SK-N-SH treated with all-trans-retinoic acid at 6 μM for 48 hours (cell line): ENCODE results near the gene SORCS1.

Experiments
- ARNTL ChIP-seq: fragments of 450-650 bp; formaldehyde crosslinking; IDR thresholded peaks from 2 replicates; pipeline ENCODE4 v1.5.0; 2020; ENCODE audit warnings: low read depth, mild to moderate bottlenecking, moderate library complexity, borderline replicate concordance
- BACH2 ChIP-seq: fragments of 250-450 bp; sonication (Bioruptor Pico); IDR thresholded peaks from 2 replicates; pipeline ENCODE4 v1.9.0; 2021; ENCODE audit warnings: mild to moderate bottlenecking, borderline replicate concordance
- ESRRG ChIP-seq: fragments of 250-450 bp; sonication (Bioruptor Pico); IDR thresholded peaks from 2 replicates; pipeline ENCODE4 v1.6.1; 2021; ENCODE audit warnings: mild to moderate bottlenecking
- ISL1 ChIP-seq: fragments of 250-450 bp; sonication (Bioruptor Pico); IDR thresholded peaks from 2 replicates; pipeline ENCODE4 v2.1.2; 2022; ENCODE audit warnings: mild to moderate bottlenecking, moderate library complexity
- OSR1 ChIP-seq: fragments of 250-450 bp; sonication (Bioruptor Pico); IDR thresholded peaks from 2 replicates; pipeline ENCODE4 v1.8.0; 2022; ENCODE audit warnings: moderate library complexity, mild to moderate bottlenecking, inconsistent platforms
- PATZ1 ChIP-seq: fragments of 250-450 bp; sonication (Bioruptor Pico); IDR thresholded peaks from 2 replicates; pipeline ENCODE4 v1.8.0; 2020; ENCODE audit warnings: mild to moderate bottlenecking, moderate library complexity, borderline replicate concordance
- TOX ChIP-seq: fragments of 250-450 bp; sonication (Bioruptor Pico); IDR thresholded peaks from 2 replicates; pipeline ENCODE4 v1.8.0; 2021; ENCODE audit warnings: mild to moderate bottlenecking, moderate library complexity, borderline replicate concordance
- TSHZ2 ChIP-seq: fragments of 250-450 bp; sonication (Bioruptor Pico); IDR thresholded peaks from 2 replicates; pipeline ENCODE4 v1.5.0; 2020; ENCODE audit warnings: mild to moderate bottlenecking, moderate library complexity
- ZC3H10 ChIP-seq: fragments of 250-450 bp; sonication (Bioruptor Pico); IDR thresholded peaks from 2 replicates; pipeline ENCODE4 v1.5.1; 2021; ENCODE audit warnings: mild to moderate bottlenecking, moderate library complexity

- TF ChIP-seq PATZ1 (CRISPR knock-in tag), result no peak
- TF ChIP-seq BACH2 (CRISPR knock-in tag), result no peak
- no peak for TF ChIP-seq ESRRG
- no peak for TF ChIP-seq OSR1 (CRISPR knock-in tag)
- TF ChIP-seq ZC3H10 (CRISPR knock-in tag), result no peak
- TF ChIP-seq ISL1 (CRISPR knock-in tag), result no peak
- no peak for TF ChIP-seq TOX (CRISPR knock-in tag)
- TF ChIP-seq ARNTL (CRISPR knock-in tag), result no peak
- no peak for TF ChIP-seq TSHZ2 (CRISPR knock-in tag)
Observed at GRCh38 chr10:107206833-107207232, 42.3 kb upstream of the SORCS1 start.
